GM19351 (cell line): ENCODE results near the gene IFITM2.
"Not testable (repeated sequence)": the region's sequence is repeated elsewhere in the genome, so short reads cannot be mapped to it uniquely, and the experiment has no call there.

Experiments
- ATAC-seq: cut with Tn5 transposase; IDR thresholded peaks from one replicate; pipeline ENCODE4 v1.9.1; 2021; ENCODE audit warnings: mild to moderate bottlenecking, moderate library complexity; ENCODE audit not compliant: unreplicated experiment

IFITM2 gene

DNA sequence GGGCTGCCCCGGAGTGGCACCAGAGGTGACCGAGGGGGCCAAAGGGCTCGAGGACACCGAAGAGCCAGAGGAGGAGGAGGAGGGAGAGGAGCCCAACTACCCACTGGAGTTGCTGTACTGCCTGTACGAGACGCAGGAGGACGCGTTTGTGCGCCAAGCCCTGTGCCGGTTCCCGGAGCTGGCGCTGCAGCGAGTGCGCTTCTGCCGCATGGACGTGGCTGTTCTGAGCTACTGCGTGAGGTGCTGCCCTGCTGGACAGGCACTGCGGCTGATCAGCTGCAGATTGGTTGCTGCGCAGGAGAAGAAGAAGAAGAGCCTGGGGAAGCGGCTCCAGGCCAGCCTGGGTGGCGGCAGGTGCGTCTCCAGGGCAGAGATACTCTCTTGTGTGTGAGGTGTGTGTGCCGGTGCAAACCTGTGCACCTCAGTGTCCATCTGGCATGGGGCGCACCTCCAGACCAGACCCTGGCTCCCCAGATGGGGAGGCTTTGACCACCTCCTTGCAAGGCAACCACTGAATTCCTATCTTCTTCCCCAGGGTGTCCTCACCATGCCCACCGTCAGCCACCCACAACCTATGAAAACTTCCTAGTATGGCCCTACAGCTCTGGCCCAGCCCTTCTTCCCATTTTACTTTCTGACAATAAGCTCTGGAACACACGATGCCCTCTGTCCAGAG, 26.0 kb upstream of the IFITM2 start:
- no peak for ATAC-seq

DNA sequence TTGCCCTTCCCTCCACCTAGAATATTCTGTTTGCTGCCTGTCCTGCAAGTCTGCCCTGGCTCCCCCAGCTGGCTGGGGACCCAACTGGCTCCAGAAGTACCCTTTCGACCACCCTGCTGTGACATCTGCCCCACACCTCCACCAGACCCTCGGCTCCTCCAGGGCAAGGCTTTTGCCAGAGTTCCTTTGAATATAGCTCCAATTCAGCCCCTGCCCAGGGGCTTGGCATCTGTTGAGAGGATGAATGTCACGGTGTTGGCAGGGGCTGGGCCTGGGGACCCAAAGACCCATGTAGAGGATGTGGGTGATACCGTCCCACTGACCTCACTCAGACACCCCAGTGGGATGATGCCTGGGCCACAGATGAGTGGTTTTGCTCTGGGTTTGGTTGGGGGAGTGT, 25.4 kb upstream of the IFITM2 start:
- no peak for ATAC-seq

DNA sequence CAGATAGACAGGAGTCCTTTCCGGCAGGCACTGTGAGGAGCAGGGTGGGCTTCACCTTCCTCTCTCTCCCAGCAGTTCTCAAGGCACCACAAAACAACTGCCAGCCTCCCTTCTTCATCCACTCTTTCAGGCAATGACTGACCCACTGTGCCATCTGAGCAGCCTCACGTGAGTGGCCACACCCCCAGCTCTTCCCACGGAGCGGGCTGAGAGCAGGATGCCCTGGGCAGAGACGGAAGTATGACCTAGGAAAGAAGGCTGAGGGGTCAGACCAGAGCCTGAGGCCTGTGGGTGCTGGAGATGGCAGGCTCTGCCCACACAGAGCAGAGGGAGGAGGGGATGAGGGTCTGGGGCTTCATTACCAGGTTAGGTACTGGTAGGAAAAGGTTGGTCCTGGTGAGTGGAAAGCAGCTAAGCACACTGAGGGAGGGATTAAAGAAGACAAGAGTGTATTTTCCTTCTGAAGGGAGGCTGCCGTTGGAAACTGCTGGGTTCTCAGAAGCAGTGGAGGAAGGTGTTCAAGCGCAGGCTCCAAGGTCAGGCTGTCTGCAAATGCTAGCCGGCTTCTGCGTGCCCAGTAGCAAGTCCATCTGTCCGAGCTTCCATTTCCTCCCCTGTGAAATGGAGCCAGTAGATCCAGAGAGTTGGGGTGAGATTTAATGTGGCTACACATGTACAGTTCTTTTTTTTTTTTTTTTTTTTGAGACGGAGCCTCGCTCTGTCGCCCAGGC, 24.8 kb upstream of the IFITM2 start:
- ATAC-seq = no peak

DNA sequence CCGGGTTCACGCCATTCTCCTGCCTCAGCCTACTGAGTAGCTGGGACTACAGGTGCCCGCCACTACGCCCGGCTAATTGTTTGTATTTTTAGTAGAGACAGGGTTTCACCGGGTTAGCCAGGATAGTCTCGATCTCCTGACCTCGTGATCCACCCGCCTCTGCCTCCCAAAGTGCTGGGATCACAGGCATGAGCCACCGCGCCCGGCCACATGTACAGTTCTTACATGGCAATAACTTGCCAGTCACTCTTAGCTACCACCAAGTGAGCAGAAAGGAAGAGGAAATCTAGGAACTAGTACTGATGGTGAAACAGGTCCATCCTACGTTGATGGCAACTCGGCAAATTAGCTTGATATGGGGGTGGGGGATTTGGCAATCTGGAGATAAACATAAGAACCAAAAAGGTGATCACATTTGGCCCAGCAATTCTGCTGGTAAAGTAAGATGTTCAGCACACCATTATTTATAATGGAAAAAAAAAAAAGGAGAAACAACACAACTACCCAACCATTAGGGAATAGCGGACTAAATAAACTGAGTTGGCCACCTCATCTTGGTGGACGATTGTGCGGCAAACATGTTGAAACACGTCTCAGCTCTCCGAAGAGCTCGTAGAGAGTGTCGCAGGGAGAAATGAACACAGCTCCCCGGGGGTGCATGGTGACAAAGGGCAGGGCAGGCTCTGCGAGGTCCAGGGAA, 24.1 kb upstream of the IFITM2 start:
- ATAC-seq = no peak

DNA sequence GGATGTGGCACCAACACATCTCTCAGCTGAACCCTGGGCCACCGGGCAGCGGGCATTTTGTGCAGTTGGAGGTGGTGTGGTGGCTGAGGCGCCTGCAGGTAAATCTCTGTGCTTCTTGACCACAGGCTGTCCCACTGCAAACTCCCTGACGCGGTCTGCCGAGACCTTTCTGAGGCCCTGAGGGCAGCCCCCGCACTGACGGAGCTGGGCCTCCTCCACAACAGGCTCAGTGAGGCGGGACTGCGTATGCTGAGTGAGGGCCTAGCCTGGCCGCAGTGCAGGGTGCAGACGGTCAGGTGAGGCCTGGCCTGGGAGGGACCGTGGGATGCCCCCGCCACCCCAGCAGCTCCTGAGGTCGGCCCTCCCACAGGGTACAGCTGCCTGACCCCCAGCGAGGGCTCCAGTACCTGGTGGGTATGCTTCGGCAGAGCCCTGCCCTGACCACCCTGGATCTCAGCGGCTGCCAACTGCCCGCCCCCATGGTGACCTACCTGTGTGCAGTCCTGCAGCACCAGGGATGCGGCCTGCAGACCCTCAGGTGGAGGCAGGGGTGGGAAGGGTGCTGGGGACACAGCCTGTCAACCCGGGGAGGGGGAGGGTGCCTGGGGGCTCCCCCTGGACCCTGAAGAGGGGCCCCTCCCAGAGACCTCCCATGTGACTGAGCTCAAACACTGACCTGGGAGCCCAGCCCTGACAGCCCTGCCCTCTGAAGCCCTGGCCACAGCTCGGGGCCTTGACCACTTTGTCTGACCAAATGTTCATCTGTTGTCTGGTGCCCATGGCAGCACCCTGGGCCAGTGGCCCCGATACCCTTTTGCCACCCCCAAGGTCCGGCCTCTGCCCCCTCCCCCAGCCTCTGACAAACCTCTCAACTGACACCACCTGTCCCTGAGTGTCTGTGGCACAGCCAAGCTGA, 23.3 kb upstream of the IFITM2 start:
- ATAC-seq = no peak

DNA sequence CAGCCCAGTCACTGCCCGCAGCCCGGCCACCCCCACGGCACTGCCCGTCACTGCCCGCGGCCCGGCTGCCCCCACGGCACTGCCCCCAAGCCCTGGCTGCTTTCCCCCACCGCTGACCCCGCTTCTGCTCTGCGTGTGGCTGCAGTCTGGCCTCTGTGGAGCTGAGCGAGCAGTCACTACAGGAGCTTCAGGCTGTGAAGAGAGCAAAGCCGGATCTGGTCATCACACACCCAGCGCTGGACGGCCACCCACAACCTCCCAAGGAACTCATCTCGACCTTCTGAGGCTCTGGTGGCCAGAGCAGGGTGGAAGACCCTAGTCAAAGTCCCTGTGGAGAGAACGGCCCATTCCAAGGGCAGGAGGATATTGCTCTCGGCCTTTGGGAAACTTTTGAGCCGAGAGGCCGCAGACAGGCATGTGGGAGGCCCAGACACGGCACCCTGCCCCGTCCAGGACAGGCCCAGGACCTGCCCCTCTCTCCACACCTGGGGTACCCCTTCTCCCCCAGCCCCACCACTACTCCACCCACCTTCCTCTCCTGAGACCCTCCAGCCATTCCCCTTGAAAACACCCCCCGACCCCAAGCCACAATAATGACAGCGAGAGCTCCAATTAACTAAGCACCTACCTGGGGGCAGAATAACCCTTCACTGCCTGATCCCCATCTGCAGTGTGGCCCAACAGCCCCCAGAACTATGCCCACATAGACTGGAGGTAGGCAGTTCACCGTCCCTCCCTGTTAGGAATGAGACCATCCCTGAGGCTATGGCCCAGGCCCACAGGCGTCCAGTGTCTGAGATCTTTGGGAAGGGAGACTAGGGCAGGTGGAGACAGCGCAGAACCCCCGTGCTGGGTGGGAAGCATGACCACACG, 22.4 kb upstream of the IFITM2 start:
- no peak for ATAC-seq

DNA sequence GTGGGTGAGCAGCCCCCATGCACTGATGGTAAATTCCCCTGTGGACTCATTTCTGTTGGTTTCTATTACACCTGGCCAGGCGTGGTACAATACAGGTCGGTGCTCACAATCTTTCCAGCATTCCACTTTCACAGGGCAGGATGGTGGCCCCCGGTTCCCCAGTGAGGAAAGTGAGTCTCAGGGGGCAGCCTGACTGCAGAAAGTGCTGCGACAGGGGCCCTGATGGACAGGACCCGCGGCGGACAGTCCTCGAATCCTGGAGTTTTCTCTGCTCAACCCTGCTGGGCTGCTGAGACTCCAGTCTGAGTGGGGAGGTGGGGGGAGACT, 21.8 kb upstream of the IFITM2 start:
- ATAC-seq = no peak

DNA sequence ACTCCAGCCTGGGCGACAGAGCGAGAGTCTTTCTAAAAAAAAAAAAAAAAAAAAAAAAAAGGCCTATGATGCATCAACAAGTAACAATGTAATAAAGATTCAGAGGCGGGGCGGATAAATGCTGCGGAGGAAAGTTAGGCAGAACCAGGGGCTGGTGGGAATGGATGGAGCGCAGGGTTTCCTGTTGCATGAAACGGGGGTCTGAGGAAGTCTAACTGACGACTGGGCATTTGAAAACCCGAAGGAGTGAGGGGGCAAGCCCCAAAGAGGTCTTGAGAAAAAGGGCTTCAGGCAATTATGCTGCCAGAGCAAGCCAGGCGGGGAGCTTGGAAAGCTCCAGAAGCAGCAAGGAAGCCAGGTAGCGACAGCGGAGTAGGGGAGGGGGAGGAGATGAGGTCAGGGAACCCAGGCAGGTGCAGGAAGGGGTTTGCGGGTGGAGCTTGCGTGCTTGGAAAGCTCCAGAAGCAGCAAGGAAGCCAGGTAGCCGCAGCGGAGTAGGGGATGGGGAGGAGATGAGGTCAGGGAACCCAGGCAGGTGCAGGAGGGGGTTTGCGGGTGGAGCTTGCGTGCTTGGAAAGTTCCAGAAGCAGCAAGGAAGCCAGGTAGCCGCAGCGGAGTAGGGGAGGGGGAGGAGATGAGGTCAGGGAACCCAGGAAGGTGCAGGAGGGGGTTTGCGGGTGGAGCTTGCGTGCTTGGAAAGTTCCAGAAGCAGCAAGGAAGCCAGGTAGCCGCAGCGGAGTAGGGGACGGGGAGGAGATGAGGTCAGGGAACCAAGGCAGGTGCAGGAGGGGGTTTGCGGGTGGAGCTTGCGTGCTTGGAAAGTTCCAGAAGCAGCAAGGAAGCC, 20.4 kb upstream of the IFITM2 start:
- ATAC-seq = not testable (repeated sequence)

DNA sequence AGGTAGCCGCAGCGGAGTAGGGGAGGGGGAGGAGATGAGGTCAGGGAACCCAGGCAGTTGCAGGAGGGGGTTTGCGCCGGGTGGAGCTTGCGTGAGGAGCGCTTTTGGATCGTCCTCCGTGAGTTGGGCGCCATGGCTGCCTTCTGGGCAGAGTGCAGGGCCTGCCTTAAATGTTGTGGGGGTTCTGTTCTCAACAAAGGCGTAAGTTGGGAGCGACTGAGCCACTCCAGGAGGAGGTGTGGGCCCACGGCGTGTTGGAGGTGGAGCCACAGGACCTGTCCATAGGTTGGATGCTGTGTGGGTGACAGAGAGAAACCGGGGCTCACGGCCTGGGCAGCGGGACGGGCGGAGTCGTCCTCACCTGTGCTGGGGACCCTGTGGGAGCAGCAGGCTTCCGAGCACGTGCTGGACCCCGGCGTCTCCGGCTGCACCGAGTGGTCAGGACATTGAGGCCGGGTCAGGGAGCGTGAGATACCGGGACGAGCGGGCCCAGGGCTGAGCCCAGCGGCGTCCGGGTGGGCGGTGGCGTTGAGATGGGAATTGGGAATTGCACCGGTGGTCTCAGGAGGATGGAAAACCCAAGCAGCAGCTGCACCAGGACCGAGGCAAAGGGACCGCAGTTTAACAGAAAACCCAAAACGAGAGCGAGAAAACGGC, 19.7 kb upstream of the IFITM2 start:
- no peak for ATAC-seq

DNA sequence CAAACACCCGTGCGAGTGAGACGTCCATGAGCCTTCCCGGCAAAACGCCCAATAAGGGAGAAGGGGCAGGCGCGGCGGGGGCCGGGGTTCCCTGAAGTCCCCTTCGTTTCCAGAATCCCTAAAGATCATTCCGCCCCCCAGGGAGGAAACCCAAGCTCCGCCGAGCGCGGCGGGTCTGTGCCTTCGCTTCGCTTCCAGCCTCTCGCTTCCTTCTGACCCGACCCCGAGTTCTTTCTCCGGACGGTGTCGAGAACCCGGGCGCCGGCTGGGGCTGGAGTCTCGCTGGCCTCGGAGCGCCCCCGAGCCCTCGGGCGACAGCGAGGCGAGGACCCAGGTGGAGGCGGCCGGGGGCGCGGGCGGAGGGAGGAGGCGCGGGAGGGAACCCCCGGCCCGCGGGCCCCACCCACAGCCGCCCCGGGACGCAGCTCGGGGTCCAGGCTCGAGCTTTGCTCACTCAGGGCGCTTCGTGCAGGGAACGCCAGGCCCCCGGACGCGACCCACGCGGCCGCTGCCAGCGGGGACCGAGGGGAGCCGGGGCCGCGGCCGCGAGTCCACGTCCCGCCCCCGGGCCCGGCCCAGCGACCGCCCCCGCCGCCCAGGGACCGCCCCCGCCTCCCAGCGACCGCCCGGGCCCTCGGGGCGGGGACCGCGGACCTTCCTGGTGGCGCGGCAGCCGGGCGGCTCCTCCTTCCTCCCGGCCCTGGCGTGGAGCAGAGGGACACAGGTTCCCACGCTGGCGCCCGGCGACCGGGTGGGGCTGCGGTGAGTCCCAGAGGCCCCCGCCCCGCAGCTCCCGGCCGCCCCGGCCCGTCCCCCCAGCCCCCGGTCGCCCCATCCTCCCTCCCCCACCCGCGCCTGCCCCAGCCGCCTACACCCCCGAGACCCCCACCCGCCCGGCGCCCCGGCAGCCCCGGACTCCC, 18.9 kb upstream of the IFITM2 start, which contains the start of gene PGGHG:
TSS of gene PGGHG (plus strand) at position 649 of the 920 bp plus-strand sequence. CDS start 691 bp downstream, outside the sequence.
- ATAC-seq = no peak

DNA sequence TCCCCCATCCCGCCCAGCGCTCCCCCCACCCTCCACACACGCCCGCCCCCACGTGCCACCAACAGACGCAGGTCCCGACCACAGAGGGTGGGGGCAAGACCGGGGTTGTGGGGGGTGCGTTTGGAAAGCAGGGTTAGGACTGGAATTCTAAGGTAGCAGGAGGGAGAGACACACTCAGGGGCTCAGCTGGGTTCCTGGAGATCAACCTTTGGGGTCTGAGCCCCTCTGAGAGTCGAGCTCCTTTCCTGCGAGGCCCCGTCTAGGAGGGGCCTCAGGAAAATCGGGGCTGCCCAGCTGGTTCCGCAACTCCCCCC, 18.3 kb upstream of the IFITM2 start:
- no peak for ATAC-seq

DNA sequence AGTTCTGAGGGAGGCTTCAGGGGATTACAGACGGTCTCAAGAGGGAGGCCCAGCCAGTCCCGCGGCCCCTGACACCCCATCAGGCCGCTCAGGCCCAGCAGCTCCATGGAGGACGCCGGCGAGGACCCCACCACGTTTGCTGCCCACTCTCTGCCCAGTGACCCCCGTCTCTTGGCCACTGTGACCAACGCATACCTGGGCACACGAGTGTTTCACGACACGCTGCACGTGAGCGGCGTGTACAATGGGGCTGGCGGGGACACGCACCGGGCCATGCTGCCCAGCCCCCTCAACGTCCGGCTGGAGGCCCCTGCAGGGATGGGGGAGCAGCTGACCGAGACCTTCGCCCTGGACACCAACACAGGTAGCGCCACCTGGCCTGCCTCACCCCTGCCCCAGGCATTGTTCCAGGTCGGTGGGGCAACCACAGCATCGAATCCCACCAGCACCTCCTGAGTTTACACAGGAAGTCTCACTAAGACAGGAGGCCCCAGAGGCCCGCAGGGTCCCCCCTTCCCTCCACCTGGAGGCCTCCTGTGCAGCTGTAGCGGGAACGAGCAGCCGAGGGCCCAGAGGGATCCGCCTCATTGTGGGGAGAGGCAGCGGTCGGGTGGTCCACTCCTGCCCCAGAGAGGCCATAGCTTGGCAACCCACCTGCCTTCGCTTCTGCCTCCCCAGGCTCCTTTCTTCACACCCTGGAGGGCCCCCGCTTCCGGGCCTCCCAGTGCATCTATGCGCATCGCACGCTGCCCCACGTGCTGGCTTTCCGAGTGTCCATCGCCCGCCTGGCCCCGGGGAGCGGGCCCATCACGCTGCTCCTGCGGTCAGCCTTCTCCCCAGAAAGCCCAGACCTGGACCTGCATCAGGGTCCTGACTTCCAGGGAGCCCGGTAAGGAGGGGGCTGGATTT, 17.6 kb upstream of the IFITM2 start:
- no peak for ATAC-seq

DNA sequence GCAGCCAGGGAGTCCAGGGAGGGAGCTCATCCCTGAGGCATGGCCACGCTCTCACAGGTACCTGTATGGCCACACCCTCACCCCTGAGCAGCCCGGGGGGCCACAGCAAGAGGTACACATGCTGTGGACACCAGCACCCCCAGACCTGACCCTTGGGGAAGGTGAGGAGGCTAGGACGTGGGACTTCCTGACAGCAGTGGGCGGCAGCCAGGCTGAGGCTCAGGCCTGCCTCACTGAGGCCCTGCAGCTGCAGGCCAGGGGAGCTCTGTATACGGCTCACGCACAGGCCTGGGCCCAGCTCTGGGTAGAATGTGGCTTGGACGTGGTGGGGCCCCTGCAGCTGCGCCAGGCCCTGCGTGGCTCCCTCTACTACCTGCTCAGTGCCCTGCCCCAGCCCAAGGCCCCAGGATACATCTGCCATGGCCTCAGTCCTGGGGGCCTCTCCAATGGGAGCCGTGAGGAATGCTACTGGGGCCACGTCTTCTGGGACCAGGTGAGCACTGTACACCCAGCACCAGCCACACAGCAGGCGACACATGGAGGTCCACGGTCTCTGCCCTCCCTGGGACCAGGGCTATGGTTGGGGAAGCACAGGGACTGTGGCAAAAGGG, 16.9 kb upstream of the IFITM2 start:
- no peak for ATAC-seq

DNA sequence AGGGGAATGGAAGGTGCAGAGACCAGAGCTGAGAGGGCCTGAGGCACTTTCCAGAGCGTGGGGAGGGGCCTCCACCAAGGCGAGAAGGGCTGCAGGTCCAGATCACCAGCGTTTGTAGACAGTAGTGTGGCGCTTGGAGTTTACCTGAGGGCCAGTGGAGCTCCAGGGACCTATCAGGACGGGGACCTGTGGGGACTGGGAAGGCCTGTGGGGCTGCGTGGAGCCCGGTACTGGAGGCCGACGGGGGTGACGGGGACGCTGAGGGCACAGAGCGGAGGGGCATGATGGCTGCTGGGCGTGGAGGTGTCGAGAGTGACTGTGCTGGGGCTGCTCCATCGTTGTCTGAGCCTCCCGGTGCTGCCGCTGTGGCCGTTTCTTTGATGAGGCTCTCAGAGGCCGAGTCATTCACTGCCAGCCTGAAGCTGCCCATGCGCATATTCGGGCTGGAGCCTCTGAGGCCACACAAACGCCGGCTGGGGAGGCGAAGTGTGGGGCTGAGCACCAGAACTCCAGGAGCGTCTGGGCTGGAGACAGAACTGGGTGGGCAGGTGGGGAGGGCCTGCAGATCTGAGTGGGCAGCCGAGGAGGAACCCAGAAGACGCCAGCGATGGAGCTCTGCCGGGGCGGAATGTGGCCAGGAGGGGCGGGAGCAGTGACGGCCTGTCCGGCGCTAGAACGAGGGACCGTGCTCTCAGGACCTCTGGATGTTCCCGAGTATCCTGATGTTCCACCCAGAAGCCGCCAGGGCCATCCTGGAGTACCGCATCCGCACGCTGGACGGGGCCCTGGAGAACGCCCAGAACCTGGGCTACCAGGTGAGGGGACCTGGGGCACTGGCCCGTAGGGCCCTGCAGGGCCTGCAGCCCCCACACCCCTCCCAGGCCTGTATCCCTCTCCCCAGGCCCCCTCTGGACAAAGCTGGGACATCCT, 16.1 kb upstream of the IFITM2 start:
- no peak for ATAC-seq
